ENCODE results near the gene LZTR1.

The LZTR1 gene

GRCh38 chr22:20951151-20951931, 30.8 kb upstream of the LZTR1 start:
- DNase-seq: no peak

DNA sequence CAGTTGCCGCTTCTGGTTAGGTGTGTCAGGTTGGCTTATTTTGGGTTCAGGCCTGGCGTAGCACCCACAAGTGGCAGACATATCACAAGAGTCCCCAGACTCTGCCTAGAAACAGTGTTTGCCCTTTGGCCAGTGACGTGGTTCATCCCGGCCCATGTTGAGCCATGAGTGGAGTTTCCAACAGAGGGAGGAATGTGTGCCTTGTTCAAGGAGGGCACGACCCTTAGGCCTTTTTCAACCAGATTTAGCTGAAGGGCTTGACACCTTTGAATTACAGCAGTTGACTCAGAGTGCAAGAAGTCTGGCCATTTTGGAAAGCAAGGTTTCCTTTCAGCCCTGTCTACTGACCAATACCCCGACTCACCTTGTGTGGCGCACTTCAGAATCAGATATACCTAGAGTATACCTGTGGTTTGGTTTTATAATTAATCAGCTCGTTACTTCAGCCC, 30.1 kb upstream of the LZTR1 start:
- no peak for DNase-seq

- DNase-seq: no peak
These were observed 29.4 kb upstream of the LZTR1 start for GRCh38 chr22:20952544-20953341.

DNA sequence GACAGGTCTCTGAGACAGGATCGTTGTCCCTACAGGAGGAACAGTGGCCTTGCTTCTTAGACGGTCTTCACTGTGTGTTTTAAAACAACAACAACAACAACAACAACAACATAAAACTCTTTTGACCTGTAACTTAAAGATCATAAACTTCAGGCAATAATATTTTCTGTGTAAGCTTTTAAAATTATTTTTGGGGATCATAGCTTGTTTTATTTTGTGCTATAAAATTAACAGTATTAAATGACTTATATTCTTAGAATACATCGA, 28.8 kb upstream of the LZTR1 start:
- no peak for DNase-seq

DNA sequence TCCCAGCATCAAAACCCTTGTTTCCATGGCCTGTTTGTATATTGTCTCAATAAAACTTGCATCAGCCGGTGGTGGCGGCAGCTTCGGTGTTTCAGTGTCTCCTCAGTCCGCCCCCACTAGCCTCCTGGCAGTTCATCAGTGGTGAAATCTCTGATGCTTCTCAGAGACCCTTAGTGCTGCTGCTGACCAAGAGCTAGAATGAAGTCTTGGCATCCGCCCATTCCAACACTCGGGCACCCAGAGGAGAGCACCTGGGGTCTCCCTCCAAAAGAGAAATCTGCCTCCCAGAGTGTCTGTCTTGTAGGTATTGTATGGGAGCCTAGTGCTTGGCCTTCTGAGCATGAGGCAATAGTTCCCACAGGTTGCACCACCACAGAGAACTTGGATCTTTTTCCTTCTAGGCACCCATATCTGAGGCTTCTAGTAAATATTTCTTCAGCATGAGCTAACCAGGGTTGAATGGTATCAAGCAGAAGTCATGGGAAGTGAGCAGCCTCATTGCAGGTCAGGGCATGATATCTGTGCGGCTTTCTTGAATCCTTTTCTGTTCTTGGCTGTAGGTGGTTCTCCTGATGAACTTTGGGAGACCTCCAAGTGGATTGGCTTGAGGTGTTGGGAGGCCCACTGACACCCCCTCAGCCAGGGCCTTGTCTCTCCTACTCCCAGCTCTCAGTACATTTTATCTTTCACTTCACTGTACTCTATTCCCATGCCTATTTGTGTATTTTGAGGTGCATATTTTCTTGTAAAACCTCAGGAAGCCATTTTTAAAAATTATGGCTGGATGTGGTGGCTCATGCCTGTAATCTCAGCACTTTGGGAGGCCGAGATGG, 28.2 kb upstream of the LZTR1 start:
- no peak for DNase-seq

- no peak for DNase-seq
These were observed 26.5 kb upstream of the LZTR1 start for GRCh38 chr22:20955548-20955947.

DNA sequence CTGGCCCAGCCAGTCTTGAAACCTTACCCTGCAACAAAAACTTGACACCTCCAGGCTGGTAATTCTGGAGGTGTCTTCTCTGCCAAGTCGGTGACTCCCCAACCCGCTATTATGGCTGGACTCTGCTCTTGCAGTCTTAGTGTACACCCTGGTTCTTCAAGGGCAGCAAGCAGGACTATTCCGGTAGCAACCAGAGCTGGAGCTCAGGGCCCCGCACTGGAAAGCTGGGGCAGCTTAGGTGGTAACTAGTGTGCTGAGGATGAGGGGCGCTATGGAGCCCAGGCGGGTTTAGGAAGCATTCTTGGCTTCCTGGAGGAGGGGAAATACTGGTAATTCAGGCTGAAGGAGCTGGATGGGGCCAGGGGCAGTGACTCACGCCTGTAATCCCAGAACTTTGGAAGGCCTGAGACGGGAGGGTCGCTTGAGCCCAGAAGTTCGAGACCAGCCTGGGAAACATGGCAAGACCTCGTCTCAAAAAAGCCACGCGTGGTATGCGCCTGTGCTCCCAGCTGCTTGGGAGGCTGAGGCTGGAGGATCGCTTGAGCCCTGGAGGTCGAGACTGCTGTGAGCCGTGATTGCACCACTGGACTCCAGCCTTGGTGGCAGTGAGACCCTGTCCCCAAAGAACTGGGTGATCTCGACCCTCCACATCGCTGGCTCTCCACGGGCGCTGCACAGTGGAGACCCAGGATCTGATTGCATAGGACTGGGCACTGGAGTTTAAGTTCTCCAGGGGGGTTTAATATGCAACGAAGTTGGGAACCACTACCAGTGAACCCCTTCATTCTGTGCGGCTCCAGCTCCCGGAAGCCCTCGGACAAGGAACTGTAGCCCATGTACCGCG, 25.6 kb upstream of the LZTR1 start:
- no peak for DNase-seq

DNA sequence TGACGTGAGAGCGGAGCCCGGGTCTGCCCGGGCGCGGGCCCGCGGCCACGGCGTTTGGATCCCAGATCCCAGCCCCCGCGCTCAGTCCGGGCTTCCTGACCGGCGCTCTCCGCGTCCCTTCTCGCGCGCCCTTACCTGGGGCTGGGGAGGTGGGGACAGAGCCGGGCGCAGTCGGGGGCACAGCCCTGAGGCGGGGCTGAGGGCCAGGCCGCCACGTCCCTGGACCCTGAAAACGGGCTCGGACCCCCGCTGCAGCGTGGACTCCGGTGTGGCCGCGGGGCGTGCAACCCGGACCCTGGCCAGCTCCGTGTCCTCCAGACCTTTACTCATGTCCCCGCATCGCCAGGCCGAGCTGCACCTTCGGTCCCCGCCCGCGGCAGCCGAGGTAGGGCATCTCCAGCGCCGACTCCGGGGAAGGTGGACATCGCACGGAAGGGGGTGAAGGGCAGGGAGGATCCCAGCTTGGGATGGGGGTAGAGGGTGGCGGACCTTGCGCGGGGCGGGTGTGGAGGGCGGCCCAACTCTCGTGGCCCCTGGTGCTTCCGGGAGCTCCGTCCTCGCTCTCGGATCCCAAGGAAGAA, 24.9 kb upstream of the LZTR1 start:
- DNase-seq: no peak

GRCh38 chr22:20957683-20958431, 24.2 kb upstream of the LZTR1 start:
- no peak for DNase-seq

GRCh38 chr22:20959578-20960461, 22.3 kb upstream of the LZTR1 start:
- DNase-seq: no peak

GRCh38 chr22:20960609-20961008, 21.5 kb upstream of the LZTR1 start:
- DNase-seq: no peak

GRCh38 chr22:20962491-20962945, 19.6 kb upstream of the LZTR1 start:
- DNase-seq: no peak

DNA sequence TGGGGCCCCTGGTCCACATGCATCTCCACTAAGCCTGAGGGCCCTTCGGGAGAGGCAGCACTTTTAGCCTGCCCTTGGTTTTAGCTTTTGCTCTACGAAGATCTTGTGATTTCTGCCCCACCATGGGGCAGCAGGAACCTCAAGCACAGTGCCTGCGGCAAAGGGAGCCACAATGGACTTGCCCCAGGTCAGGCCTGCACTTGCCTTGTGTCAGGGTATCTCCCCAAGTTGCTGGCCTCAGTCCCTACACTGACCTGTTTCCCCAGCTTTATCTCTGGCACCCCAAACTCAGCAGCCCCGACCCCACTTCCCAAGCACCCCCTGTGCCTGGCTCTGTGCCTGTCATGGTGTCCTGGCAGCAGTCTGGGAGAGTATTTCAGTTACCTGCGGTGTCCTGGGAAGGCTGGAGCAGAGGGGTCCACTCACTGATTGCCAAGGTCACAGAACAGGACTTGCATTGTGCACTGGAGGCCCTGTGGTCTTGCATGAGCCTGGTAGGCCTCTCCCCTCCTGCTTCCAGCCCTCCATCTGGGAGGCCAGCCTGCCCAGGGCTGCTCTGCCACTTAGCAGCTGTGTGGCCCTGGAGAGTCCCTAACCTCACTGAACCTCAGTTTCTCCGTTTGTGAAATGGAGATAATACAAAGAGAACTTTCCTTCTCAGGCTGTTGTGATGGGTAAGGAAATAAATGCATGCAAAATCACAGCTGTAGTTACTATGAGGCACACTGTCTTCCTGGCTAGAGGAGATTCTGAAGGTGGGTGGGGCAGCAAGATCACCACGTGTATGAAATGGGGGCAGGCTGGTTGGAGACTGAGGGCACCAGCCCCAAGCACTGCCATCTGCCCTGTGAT, 18.7 kb upstream of the LZTR1 start:
- no peak for DNase-seq

DNA sequence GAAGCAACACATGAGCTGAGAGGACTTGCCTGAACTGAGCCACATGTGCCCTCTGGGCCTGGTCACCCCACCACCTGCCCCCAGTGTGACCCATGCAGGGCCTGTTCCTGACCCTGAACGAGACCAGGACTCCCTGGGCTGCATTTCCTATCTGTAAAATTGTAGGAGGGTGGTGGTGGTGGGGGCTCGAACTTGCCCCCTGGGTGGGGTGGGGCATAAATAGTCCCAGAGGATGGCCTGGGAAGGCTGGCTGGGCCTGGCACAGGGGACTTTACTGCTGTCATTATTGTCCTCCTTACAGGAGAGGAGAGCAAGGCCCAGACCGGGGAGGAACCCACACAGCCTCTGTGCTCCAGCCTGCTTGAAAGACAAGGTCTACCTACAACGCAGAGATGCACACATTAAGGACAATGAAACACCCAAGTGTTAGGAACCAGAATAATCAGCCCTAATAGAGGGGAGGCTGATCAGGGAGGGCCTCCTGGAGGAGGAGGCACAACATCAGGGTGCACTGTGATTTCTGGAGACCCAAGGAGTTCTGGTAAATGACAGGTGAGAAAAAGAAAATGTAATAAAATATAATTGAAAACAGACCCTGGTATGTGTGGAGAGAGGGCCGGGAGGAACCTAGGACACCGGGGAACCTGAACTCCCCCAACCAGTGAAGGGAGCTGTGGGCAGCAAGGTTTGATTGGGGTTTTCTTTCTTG, 17.9 kb upstream of the LZTR1 start:
- DNase-seq: no peak

DNA sequence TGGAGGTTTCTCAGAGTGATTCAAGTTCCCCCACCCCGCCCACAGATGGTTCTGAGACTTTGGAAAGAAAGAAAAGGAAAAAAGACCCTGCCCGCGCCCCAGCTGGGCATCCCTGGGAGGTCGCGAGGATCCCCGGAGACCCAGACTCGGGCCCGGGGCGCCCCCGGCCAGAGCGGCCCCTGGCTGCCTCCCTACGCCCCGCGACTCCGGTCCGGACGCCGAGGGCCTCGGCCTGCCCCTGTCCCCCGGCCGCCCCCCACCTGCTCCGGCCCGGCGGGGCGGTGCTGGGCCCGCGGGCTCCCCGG, 17.3 kb upstream of the LZTR1 start:
- DNase-seq: no peak

DNA sequence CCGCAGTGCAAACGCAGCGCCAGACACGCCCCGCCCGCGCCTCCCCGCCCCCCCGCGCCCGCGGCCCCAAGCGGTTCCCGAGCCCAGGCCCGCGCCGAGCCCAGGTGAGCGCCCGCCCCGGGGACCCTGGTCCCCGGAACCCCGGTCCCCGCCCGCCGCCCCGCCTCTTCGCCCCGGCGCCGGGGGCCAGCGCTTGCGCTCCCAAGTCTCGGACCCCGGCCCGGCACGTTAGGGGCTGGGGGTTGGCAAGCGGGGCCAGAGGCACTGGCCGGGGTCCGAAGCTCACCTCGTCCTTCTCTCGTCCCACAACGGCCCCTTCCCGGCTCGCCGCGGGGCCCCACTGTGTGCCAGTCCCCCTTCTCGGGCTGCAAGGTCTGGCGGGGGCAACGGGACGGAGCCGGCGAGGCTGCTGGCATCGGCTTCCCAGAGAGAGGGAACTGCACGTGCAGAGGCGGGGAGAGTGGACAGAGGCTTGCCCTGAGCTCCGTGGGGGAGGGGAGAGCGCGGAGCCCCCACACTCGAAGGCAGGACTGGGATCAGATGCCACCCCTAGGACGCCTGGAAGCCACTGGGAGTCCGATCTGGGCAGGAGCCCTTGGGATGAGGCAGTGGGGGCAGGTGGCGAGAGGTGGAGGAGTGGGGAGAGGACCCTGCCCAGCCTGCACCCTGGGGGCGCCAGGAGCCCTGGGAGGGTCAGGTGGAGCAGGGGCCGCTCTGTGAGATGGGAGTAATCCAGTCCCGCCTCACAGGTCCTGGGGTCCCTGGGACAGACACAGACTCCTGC, 16.8 kb upstream of the LZTR1 start:
- DNase-seq: no peak

DNA sequence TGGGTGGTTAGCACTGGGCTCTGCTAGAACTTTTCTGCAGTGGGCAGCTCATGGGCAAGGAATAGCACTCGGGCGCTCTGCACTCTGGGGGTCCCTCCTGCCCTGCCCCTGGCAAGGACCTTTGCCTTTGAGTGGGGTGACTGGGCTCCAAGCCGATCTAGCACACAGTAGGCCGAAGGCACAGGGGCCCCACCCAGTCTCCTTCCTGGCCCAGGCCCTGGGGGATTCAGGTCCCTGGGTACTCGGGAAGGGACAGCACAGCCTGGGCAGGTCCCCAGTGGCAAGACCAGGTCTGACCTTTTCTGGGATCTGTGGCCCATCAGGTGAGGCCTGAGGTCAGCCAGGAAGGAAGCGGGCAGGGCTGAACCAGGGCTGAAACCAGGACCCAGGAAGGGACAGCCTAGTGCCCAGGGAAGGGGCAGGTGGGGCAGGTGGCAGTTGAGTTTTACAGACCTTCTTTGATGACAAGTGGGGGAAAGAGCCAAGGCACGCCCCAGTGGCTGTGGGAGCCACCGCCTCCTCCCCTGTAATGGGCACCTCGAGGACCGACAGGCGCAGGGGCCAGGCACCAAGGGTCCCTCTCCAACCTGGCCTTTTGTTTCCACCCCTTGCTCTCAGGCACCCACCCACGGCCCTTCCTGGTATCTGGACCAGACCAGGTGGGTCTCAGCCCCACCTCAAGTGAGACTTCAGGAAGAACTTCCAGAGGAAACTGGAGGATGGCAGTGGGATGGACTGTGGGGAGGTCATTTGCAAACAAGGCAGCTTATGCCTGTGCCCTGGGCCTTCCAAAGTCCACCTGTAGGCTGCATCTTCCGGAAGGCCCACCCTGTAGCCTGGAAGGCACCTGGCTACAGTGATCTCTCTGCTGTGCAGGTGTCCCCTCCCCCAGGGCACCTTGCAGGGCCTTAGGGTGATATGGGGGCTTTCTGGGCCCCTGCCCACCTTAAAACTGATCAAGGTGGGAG, 15.9 kb upstream of the LZTR1 start:
- DNase-seq: no peak
